Astrocyte of the hippocampus (primary cell): ENCODE data around the gene TRIP13.
"Not testable (repeated sequence)": the region's sequence is repeated elsewhere in the genome, so short reads cannot be mapped to it uniquely, and the experiment has no call there.

Source experiments
- DNase-seq: peaks from one replicate; pipeline ENCODE4 v3.0.0; 2011; ENCODE audit warnings: low read depth, low spot score

Gene TRIP13, protein sequence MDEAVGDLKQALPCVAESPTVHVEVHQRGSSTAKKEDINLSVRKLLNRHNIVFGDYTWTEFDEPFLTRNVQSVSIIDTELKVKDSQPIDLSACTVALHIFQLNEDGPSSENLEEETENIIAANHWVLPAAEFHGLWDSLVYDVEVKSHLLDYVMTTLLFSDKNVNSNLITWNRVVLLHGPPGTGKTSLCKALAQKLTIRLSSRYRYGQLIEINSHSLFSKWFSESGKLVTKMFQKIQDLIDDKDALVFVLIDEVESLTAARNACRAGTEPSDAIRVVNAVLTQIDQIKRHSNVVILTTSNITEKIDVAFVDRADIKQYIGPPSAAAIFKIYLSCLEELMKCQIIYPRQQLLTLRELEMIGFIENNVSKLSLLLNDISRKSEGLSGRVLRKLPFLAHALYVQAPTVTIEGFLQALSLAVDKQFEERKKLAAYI

DNA sequence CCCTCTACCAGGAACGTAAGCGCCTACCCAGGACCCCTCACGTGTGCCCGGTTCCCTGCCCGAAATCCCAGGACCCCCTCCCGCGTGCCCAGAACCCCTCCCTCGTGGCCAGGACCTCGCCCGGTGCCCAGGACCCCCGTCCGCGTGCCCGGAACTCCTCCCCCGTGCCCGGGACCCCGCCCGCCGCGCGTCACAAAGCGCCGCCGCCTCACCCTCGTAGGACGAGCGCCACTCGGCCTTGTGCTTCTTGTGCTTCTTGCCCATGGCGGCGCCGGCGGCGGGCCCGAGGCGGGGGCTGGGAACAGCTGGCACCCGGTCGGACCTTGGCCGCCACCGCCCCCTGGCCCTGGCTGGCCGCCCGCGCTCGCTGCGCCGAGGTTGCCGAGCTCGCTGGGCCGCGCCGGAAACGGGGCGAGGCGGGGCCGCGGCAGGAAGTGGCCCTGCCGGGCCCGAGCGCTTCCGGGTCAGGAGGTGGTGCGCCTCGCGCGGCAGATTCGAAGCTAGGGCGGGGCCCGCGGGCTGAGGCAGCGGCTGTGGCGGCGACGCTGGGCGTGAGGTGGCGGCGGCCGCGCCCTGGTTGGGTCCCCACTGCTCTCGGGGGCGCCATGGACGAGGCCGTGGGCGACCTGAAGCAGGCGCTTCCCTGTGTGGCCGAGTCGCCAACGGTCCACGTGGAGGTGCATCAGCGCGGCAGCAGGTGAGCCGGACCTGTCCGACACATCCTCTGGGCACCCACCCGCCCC, at the start of gene TRIP13, which contains the start of gene BRD9:
Gene TRIP13 (plus strand): TSS at position 491 of the 743 bp plus-strand sequence. CDS start 115 bp downstream, at position 606.
Gene BRD9 (minus strand): TSS at position 408 of the 743 bp plus-strand sequence. CDS start 144 bp downstream, at position 264.
- DNase-seq = peak; percentile 91

DNA sequence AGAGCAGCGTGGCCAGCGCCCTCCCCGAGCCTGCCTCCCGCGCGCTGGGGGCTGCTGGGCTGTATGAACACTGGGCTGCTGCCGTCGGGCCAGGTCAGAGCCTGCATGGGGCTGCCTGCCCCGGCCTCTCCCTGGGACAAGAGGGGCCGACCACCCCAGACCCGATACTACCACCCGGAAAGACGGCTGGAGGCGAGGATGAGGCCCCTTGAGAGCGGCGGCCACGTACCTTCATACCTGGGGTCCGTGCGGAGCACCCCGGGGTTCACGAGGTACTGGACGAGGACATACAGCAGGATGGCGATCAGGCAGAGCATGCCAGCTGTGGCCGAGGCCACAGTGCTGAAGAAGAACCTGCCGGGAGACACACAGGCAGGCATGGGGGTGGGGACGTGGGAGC, 49.3 kb upstream of the TRIP13 start:
- DNase-seq = not testable (repeated sequence)

GRCh38 chr5:843926-844325, 48.8 kb upstream of the TRIP13 start:
- not testable (repeated sequence) for DNase-seq

- DNase-seq = not testable (repeated sequence)
These were observed 48.3 kb upstream of the TRIP13 start for GRCh38 chr5:844426-844825.

DNA sequence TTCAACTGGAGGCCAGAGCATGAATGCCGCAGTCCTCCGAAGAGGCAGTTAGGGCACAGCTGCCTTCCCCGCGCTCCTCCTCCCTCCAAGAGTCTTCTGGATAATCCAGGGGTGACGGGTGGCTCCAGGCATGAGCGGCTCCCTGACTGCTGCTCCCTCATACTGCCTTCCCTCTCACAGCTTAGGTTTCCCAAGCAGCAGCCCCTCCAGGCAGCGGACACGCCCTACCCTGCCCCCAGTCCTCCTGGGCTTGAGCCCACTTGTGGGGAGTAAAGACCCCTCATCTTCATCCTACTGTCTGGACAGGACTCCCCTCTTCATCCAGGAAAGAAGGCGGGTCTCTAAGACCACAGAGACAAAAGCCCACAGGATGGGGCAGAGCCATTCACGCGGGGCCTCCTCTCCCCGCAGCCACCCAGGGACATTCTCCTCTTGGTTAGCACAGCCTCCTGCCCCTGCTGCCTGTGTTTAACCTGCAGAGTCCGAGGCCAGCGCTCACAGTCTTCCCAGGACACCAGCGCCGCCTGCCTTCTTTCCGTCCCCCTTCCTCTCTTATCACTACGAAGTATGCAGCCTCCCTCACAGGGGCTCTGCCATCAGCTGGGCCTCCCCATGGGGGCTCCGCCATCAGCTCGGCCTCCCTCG, 47.5 kb upstream of the TRIP13 start:
- DNase-seq = not testable (repeated sequence)

DNA sequence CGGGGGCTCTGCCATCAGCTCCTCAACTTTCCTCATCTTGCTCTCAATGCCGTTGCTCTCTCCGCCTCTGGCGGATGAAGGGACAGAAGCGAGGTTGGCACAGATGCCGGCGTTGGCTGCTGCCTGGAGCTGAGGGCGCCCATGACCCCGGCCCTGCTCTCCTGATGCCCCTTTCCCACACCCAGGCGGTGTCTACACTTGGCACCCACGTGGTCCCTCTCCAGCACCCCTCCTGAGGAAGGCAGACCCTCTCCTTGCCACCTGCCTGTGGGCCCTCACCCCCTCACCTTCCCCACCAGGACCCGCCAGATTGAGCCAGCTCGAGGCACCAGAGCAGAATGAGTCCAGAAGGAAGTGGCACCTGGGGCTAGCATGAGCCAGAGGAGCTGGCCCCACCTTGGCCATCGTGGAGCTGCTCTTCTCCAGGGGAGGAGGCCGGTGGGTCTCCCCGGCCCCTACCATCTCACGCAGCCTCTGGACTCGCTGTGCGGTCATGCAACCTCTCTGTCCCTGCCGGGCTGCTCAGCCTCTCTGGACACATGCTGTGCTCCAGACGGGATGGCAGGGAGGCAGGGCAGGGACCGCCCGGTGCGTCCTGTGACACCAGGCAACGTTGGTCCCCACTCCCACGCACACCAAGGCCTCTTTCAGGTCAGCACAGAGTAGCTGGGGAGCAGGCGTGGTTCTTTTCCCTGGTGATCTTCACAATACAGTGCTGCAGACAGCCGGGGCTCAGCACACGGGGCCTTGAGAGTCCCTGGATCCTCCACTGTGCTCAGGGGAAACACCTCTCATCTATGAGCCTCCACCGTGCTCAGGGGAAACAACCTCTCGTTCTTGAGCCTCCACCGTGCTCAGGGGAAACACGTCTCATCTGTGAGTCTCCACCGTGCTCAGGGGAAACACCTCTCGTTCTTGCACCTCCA, 46.7 kb upstream of the TRIP13 start:
- not testable (repeated sequence) for DNase-seq

DNA sequence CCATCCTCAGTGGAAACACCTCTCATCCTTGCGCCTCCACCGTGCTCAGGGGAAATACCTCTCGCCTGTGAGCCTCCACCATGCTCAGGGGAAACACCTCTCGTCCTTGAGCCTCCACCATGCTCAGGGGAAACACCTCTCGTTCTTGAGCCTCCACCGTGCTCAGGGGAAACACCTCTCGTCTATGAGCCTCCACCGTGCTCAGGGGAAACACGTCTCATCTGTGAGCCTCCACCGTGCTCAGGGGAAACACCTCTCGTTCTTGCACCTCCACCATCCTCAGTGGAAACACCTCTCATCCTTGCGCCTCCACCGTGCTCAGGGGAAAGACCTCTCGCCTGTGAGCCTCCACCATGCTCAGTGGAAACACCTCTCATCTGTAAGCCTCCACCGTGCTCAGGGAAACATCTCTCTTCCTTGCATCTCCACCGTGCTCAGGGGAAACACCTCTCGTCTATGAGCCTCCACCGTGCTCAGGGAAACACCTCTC, 46.0 kb upstream of the TRIP13 start:
- DNase-seq = not testable (repeated sequence)

DNA sequence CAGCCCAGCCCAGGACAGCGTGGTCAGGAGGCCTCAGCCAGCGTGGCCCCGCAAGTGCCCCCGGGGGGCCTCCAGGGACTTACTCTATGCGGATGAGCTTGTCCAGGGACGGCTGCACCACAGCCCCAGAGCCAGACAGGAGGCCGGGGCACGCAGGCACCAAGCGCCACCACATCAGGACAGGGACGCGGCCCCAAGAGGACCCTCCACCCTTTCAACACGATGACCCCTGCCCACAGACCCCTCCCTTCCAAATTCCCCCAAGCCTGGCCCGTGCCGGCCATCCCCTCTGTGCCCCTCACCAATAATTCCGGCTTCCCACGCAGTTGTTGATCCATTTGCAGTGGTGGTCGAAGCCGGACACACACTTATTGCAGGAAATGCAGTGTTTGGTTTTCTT, 45.5 kb upstream of the TRIP13 start:
- not testable (repeated sequence) for DNase-seq

DNA sequence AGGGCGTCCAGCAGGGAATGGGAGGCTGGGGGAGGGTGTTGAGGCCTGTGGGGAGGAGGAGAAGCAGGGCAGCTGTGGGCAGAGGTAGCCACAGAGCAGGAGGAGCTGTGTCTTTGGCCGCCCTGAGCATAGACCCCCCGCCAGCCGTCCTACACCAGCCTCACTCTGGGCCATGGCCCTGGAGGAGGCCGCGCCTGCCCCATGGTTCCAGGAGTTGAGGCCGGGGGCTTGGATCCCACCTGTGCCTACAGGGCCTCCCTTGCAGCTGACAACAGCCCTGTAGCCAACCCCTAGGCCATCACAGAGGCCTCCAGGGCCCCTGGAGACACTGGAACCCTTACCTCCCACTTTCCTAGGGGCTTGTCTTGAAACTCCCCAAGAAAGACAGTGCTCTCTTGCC, 44.9 kb upstream of the TRIP13 start:
- DNase-seq = not testable (repeated sequence)

DNA sequence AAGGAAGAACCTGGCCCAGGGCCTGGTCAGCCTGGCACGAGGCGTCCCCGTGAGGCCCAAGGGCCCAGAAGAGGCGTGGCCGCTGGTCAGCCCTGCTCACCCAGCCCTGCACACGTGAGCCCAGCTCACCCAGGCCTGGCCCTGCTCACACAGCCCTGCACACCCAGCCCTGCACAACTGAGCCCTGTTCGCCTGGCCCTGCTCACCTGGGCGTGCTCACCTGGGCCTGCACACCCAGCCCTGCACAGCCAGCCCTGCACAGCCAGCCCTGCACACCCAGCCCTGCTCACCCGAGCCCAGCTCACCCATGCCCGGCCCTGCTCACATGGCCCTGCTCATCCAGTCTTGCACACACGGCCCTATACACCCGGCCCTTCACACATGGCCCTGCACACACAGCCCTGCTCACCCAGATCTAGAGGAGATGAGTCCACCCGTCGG, 44.0 kb upstream of the TRIP13 start:
- no peak for DNase-seq

DNA sequence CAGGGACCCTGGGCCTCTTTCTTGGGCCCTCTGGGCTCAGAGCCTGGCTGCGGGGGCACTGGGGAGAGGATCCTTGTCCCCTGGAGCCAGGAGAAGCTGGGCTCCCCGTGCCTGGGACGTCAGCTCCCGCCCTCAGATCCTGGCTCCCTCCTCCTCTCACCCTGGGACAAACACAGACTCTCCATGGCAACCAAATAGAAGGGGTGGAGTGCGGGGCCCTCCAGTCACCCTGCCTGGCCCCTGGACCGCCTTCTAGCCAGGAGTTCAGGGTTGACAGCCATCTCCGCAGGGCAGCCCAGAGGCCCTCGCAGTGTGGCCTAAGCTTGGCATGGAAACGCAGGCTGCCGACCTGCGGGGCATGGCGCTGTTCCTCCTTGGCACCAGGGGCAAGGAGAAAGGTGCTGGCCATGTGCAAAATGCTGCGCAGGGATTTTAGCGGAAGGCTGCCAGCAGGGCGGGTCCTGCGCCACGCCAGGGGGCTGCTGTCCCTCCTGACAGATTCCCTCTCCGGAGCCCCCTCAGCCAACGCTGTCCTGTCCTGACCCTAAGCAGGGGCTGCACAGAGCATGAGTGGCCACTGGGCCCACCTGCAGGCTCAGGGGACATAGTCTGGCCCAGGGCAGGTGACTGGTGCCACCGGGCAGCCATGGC, 42.9 kb upstream of the TRIP13 start:
- DNase-seq = peak; percentile 35

DNA sequence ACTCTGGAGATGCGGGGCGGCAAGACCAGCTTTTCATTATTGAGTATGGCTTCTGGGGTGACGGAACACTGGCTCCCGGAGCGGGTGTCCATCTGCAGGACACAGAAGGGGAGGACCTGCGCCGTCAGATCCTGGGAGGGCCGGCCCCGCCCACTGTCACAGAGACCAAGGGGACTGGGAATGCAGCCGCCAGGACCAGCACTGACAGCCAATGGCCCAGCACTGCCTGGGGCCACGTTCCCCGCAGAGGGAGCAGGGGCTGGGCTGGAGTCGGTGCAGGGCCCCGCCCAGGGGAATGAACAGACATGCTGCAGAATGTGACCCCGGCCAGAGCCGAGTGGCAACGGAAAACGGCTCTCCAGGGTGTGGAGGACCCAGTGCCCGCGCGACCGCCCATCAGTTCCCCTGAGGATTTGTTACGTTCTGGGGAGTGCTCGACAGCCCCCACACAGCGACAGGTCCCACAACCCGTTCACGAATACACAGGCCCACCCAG, 42.1 kb upstream of the TRIP13 start, which contains the start of gene ZDHHC11:
Gene ZDHHC11 (minus strand): TSS at position 476 of the 496 bp plus-strand sequence. CDS start 384 bp downstream, at position 92.
- DNase-seq = no peak

GRCh38 chr5:851076-851475, 41.6 kb upstream of the TRIP13 start:
- no peak for DNase-seq

GRCh38 chr5:851553-851952, 41.1 kb upstream of the TRIP13 start:
- no peak for DNase-seq

- DNase-seq = no peak
These were observed 40.7 kb upstream of the TRIP13 start for GRCh38 chr5:852018-852417.

DNA sequence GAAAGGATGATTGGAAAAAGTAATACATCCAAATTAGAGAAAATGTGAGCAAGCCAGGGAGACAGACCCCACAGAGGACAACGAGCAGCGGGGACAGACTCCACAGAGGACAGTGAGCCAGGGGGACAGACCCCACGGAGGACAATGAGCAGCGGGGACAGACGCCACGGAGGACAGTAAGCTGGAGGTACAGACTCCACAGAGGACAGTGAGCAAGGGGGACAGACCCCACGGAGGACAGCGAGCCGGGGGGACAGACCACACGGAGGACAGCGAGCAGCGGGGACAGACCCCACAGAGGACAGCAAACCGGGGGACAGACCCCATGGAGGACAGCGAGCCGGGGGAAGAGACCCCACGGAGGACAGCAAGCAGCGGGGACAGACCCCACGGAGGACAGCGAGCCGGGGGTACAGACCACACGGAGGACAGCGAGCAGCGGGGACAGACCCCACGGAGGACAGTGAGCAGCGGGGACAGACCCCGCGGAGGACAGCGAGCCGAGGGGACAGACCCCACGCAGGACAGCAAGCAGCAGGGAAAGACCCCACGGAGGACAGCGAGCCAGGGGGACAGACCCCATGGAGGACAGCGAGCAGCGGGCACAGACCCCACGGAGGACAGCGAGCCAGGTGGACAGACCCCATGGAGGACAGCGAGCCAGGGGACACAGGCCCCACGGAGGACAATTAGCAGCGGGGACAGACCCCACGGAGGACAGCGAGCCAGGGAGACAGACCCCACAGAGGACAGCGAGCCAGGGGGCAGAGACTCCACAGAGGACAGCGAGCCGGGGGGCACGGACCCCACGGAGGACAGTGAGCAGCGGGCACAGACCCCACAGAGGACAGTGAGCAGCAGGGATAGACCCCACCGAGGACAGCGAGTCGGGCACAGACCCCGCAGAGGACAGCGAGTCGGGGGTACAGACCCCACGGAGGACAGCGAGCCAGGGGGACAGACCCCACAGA, 40.0 kb upstream of the TRIP13 start:
- DNase-seq = no peak

- not testable (repeated sequence) for DNase-seq
These were observed 39.1 kb upstream of the TRIP13 start for GRCh38 chr5:853416-854090.

GRCh38 chr5:854217-854616, 38.5 kb upstream of the TRIP13 start:
- no peak for DNase-seq
